NCI-H510A treated with DMSO at 0.1 percent for 48 hours (cell line): ENCODE results near the gene CGN.

Source experiments
- DNase-seq: peaks from one replicate; lab custom pipeline; 2025; lab: John Stamatoyannopoulos, UW

CGN gene

GRCh38 chr1:151524736-151525135 lies 13.5 kb downstream of the CGN start:
- no peak for DNase-seq

GRCh38 chr1:151526735-151527525 lies 15.7 kb downstream of the CGN start:
- no peak for DNase-seq

GRCh38 chr1:151529211-151529702 lies 18.1 kb downstream of the CGN start:
- DNase-seq = no peak

- no peak for DNase-seq
Observed at GRCh38 chr1:151529781-151530180, 18.6 kb downstream of the CGN start.

- DNase-seq = no peak
Observed at GRCh38 chr1:151530461-151530860, 19.3 kb downstream of the CGN start.

GRCh38 chr1:151533870-151534269 lies 22.7 kb downstream of the CGN start:
- DNase-seq = no peak

GRCh38 chr1:151534662-151535278 lies 23.6 kb downstream of the CGN start:
- DNase-seq = peak; percentile 57

GRCh38 chr1:151535326-151536271 lies 24.4 kb downstream of the CGN start:
- no peak for DNase-seq

GRCh38 chr1:151536499-151536898 lies 25.3 kb downstream of the CGN start:
- no peak for DNase-seq

- DNase-seq = no peak
Observed at GRCh38 chr1:151537112-151537511, 25.9 kb downstream of the CGN start.

- DNase-seq = peak; percentile 97
Observed at GRCh38 chr1:151539321-151540020, 28.3 kb downstream of the CGN start.

GRCh38 chr1:151540021-151540981 lies 29.1 kb downstream of the CGN start, which contains the start of gene TUFT1:
Gene TUFT1 (plus strand): TSS chr1:151540309. CDS start chr1:151540367, 58 bp downstream.
- DNase-seq = peak; percentile 95

GRCh38 chr1:151540982-151541377 lies 29.8 kb downstream of the CGN start:
- peak; percentile 16 for DNase-seq

GRCh38 chr1:151541752-151542151 lies 30.6 kb downstream of the CGN start:
- no peak for DNase-seq

GRCh38 chr1:151542710-151543129 lies 31.5 kb downstream of the CGN start:
- no peak for DNase-seq

- DNase-seq = no peak
Observed at GRCh38 chr1:151545542-151545941, 34.4 kb downstream of the CGN start.

GRCh38 chr1:151546011-151546925 lies 35.1 kb downstream of the CGN start:
- no peak for DNase-seq

GRCh38 chr1:151547119-151547899 lies 36.1 kb downstream of the CGN start:
- no peak for DNase-seq

GRCh38 chr1:151547900-151548230 lies 36.7 kb downstream of the CGN start:
- DNase-seq = no peak
